Measurements from ENCODE around the gene CCR6. TPM values are rescaled to one million over a fixed set of nuclear protein-coding genes. Genes with fewer than 3 reads are reported as not detected.
"Not testable (repeated sequence)": the region's sequence is repeated elsewhere in the genome, so short reads cannot be mapped to it uniquely, and the experiment has no call there.

Gene CCR6
- total RNA-seq, 4 donors from 2014 or later = 0.23 to 2.4 (median 0.57) TPM; not detected in 1

- no peaks in the 10 kb centered on the region for H3K36me3 ChIP-seq
- no peak for DNase-seq
- H3K9me3 ChIP-seq = no peaks in the 10 kb centered on the region
- no peaks in the 10 kb centered on the region for H3K27me3 ChIP-seq
- H3K4me3 ChIP-seq = no peak overlapping the region
- 70 to 83% methylated on average over 2 of the region's 2 CpGs for WGBS, 2 donors
- intact Hi-C loops (cut with DNase I) = no loop called here
- no peak overlapping the region for H3K27ac ChIP-seq
- no peaks in the 10 kb centered on the region for H3K4me1 ChIP-seq
- TF ChIP-seq CTCF (IDR thresholded peaks at IDR 0.05) (no peak), POLR2A (IDR thresholded peaks at IDR 0.05) (no peak)
These were observed 43.1 kb downstream of the CCR6 start for GRCh38 chr6:167165858-167166471.

- H3K27ac ChIP-seq; H3K4me1 ChIP-seq; H3K9me3 ChIP-seq; H3K36me3 ChIP-seq; DNase-seq; intact Hi-C loops (cut with DNase I); H3K4me3 ChIP-seq: not testable (repeated sequence)
- H3K27me3 ChIP-seq = peaks cover 0 to 16% (median 0%) of the 10 kb centered on the region in 4 donors
- WGBS, 2 donors = no CpG with 5 or more reads among the region's 10 CpGs
These were observed 44.8 kb downstream of the CCR6 start for GRCh38 chr6:167167699-167168098.

DNA sequence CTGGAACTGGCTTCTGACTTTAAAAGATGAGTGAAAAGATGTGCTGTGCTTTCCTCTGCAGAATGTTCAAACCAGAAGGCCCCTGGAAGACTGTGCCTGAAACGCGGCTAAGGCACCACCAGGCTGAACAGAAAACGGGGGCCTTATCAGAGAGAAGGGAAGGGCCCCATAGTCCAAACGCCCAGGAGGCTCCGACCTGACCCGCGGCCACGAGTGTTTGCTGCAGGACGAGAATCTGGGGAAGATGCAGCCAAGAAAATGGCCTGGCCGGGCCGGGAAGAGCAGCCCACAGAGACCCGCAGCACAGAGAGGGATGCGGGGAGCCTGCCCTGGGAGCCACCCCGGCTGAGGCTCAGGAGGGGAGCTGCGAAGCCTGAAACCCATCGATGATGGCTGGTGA, 45.4 kb downstream of the CCR6 start:
- DNase-seq; H3K36me3 ChIP-seq; H3K27ac ChIP-seq; H3K4me1 ChIP-seq; H3K9me3 ChIP-seq; intact Hi-C loops (cut with DNase I); H3K4me3 ChIP-seq: not testable (repeated sequence)
- peaks cover 0 to 18% (median 0%) of the 10 kb centered on the region in 4 donors for H3K27me3 ChIP-seq
- WGBS, 2 donors = 78 to 79% methylated on average over 9 to 10 of the region's 16 CpGs

DNA sequence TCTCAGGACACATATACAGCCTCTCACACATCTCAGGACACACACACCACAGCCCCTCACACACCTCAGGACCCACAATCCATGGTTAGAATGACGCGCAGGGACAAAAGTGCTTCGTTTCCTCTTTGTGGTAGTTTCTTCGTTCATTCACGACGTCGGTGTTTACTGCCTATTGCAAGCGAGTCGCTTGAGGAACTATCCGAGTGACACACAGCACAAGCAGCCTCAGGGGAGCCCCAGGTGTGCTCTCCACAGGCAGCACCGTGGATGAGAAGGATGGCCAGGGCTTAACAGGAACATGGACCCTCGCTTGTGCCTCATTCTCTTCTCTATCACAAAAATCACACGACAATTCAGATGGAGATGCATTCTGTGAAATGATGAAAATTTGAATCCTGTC, 47.0 kb downstream of the CCR6 start:
- DNase-seq; H3K9me3 ChIP-seq; H3K27ac ChIP-seq; intact Hi-C loops (cut with DNase I); H3K36me3 ChIP-seq; H3K4me3 ChIP-seq; H3K4me1 ChIP-seq: not testable (repeated sequence)
- 70 to 95% methylated on average over 3 to 4 of the region's 13 CpGs for WGBS, 2 donors
- peaks cover 0 to 18% (median 0%) of the 10 kb centered on the region in 4 donors for H3K27me3 ChIP-seq

- DNase-seq = not testable (repeated sequence)
These were observed 48.4 kb downstream of the CCR6 start for GRCh38 chr6:167171300-167171699.

DNA sequence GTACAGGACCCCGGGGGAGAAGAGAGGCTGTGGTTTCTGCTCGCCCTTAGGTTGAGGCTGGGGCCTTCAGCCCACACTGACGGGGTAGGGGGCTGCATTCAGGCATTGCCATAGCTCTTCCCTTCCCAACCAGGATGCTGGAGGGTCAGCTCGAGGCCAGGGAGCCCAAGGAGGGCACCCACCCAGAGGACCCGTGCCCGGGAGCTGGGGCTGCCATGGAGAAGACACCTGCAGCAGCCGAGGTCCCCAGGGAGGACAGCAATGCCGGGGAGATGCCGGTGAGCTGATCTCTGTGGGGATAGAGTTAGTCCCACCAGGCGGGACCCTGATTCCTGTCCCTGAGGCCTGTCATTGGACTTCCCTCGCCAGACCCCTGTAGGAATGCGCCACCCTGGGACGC, 49.1 kb downstream of the CCR6 start:
- H3K4me1 ChIP-seq; H3K36me3 ChIP-seq; H3K9me3 ChIP-seq; DNase-seq; H3K27ac ChIP-seq; intact Hi-C loops (cut with DNase I); H3K4me3 ChIP-seq: not testable (repeated sequence)
- H3K27me3 ChIP-seq = peaks cover 0 to 18% (median 0%) of the 10 kb centered on the region in 4 donors
- 60 to 87% methylated on average over 3 to 10 of the region's 13 CpGs for WGBS, 2 donors

More at GRCh38 chr6:167171300-167171699, 48.4 kb downstream of the CCR6 start:
- H3K4me3 ChIP-seq; intact Hi-C loops (cut with DNase I); H3K4me1 ChIP-seq; H3K9me3 ChIP-seq; H3K27ac ChIP-seq; H3K36me3 ChIP-seq: not testable (repeated sequence)
- 80 to 87% methylated on average over 6 to 7 of the region's 11 CpGs for WGBS, 2 donors
- H3K27me3 ChIP-seq = peaks cover 0 to 18% (median 0%) of the 10 kb centered on the region in 4 donors

- H3K36me3 ChIP-seq; H3K27ac ChIP-seq; H3K27me3 ChIP-seq; intact Hi-C loops (cut with DNase I); H3K4me3 ChIP-seq; DNase-seq; H3K4me1 ChIP-seq; H3K9me3 ChIP-seq: not testable (repeated sequence)
- no CpG with 5 or more reads among the region's 14 CpGs for WGBS, 2 donors
These were observed 54.4 kb downstream of the CCR6 start for GRCh38 chr6:167177271-167177670.

DNA sequence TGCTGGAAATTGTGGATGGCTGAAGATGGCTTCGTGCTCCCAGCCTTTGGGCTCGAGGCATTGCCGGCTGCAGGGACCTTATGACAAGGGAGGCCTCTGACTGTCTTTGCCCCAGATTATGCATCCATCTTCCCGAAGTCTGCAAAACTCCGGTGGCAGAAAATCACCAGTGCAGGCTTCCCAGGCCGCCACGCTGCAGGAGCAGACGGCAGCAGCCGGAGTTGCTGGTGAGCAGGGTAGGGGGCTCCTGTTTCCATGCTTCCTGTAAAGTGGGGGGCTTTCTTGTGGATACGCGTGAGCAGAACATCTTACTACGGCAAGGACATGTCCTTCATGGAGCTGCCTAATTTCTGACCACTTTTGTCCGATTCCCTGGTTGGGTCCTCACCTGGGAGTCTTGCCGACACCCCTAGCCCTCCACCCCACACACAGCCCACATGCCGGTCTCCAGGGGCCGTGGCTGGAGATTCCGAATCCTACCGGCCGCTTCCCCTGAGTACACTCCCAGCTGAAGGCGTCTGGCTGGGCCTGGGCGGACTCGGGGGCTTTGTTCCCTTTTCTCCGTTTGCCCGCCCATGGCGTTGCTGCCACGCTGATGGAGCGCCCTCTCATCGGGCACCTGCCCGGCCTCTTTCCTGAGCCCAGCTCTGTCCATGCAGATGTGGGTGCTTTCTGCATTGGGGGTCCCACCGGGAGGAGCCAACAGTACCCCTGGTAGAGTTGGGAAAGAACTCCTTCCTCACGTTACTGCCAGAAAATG, 56.2 kb downstream of the CCR6 start:
- H3K4me3 ChIP-seq; H3K9me3 ChIP-seq; H3K27ac ChIP-seq; H3K4me1 ChIP-seq; intact Hi-C loops (cut with DNase I); H3K36me3 ChIP-seq; DNase-seq; H3K27me3 ChIP-seq: not testable (repeated sequence)
- WGBS, 2 donors = 78% methylated on average over 7 of the region's 31 CpGs; no CpG with 5 or more reads in 1 of the 2 donors

GRCh38 chr6:167180086-167180485, 57.2 kb downstream of the CCR6 start:
- DNase-seq; H3K27me3 ChIP-seq; H3K4me3 ChIP-seq; H3K36me3 ChIP-seq; H3K4me1 ChIP-seq; H3K9me3 ChIP-seq; H3K27ac ChIP-seq; intact Hi-C loops (cut with DNase I): not testable (repeated sequence)
- WGBS, 2 donors = 65 to 66% methylated on average over 3 to 7 of the region's 8 CpGs

- intact Hi-C loops (cut with DNase I); H3K4me3 ChIP-seq; DNase-seq; H3K27ac ChIP-seq; H3K36me3 ChIP-seq; H3K27me3 ChIP-seq; H3K9me3 ChIP-seq; H3K4me1 ChIP-seq: not testable (repeated sequence)
- WGBS, 2 donors = no CpG with 5 or more reads among the region's 6 CpGs
These were observed 58.5 kb downstream of the CCR6 start for GRCh38 chr6:167181351-167181750.
